ENCODE data around the gene RFX2. TPM values are rescaled to one million over a fixed set of nuclear protein-coding genes. Genes with fewer than 3 reads are reported as not detected.

The RFX2 gene
- total and polyA plus RNA-seq, 4 donors = 0.67 to 5.1 (median 2.8) TPM

DNA sequence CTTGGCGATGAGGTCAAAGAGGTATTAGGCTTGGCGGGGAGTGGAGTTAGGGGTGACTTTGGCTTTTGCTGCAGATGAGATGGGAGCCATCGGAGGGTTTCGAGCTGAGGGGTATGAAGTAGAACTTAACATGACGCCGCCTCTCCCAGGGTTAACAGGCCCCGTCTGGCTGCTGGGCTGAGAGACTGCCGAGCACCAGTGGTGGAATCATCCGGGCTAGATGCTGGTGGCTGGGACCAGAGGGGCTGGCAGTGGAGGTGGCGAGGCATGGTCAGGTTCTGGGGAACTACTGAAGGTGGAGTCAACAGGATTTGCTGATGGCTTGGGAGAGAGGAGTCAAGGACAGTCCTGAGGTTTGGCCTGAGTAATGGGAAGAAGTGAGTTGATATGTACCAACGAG, 4.9 kb downstream of the RFX2 start:
- Histone ChIP-seq H3K9me3 (ENCODE audit: control insufficient read depth in 4 of 4, low read length in 3 of 4) (no peaks in the 10 kb centered on the region), H3K4me1 (ENCODE audit: control insufficient read depth in 4 of 4, insufficient read depth in 4 of 4, low read length in 3 of 4) (peaks cover 7 to 29% (median 27%) of the 10 kb centered on the region in 4 donors), H3K27ac (ENCODE audit: low read depth in 1 of 2, low read length in 2 of 2) (no peak overlapping the region), H3K36me3 (ENCODE audit: control insufficient read depth in 4 of 4, insufficient read depth in 3 of 4, low read depth in 1 of 4, low read length in 3 of 4) (no peaks in the 10 kb centered on the region), H3K9ac (ENCODE audit: low read depth in 1 of 2, low read length in 2 of 2) (no peak overlapping the region), H3K4me3 (ENCODE audit: low read depth in 1 of 3, low read length in 3 of 3) (no peak overlapping the region), H3K27me3 (ENCODE audit: control insufficient read depth in 4 of 4, insufficient read depth in 4 of 4, low read length in 3 of 4) (no peaks in the 10 kb centered on the region)
- DNase-seq (ENCODE audit: low spot score) = no peak
- TF ChIP-seq JUND (IDR thresholded peaks at IDR 0.05) = no peak
- no peak for TF ChIP-seq TAF1 (conservative IDR thresholded peaks at IDR 0.05)
- TF ChIP-seq HNF4G (IDR thresholded peaks at IDR 0.05) = no peak
- TF ChIP-seq HNF4A (conservative IDR thresholded peaks at IDR 0.05) = no peak
- no peak for TF ChIP-seq RXRA (IDR thresholded peaks at IDR 0.05)
- TF ChIP-seq, protein P1, sequence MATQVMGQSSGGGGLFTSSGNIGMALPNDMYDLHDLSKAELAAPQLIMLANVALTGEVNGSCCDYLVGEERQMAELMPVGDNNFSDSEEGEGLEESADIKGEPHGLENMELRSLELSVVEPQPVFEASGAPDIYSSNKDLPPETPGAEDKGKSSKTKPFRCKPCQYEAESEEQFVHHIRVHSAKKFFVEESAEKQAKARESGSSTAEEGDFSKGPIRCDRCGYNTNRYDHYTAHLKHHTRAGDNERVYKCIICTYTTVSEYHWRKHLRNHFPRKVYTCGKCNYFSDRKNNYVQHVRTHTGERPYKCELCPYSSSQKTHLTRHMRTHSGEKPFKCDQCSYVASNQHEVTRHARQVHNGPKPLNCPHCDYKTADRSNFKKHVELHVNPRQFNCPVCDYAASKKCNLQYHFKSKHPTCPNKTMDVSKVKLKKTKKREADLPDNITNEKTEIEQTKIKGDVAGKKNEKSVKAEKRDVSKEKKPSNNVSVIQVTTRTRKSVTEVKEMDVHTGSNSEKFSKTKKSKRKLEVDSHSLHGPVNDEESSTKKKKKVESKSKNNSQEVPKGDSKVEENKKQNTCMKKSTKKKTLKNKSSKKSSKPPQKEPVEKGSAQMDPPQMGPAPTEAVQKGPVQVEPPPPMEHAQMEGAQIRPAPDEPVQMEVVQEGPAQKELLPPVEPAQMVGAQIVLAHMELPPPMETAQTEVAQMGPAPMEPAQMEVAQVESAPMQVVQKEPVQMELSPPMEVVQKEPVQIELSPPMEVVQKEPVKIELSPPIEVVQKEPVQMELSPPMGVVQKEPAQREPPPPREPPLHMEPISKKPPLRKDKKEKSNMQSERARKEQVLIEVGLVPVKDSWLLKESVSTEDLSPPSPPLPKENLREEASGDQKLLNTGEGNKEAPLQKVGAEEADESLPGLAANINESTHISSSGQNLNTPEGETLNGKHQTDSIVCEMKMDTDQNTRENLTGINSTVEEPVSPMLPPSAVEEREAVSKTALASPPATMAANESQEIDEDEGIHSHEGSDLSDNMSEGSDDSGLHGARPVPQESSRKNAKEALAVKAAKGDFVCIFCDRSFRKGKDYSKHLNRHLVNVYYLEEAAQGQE (IDR thresholded peaks at IDR 0.05) = no peak
- TF ChIP-seq NR2F2 (IDR thresholded peaks at IDR 0.05) = no peak
- TF ChIP-seq FOXA1 (IDR thresholded peaks at IDR 0.05) = no peak
- TF ChIP-seq, protein P2, sequence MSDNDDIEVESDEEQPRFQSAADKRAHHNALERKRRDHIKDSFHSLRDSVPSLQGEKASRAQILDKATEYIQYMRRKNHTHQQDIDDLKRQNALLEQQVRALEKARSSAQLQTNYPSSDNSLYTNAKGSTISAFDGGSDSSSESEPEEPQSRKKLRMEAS (IDR thresholded peaks at IDR 0.05) = no peak
- TF ChIP-seq GABPA (IDR thresholded peaks at IDR 0.05 in 1 of 2, conservative IDR thresholded peaks at IDR 0.05 in 1 of 2) = no peak
- no peak for TF ChIP-seq YY1 (IDR thresholded peaks at IDR 0.05)
- no peak for TF ChIP-seq RAD21 (IDR thresholded peaks at IDR 0.05)
- TF ChIP-seq SP1 (IDR thresholded peaks at IDR 0.05) = no peak
- no peak for TF ChIP-seq ATF3 (IDR thresholded peaks at IDR 0.05)
- TF ChIP-seq EGR1 (IDR thresholded peaks at IDR 0.05; ENCODE audit: low read depth in 2 of 2) = no peak
- TF ChIP-seq FOXA2 (IDR thresholded peaks at IDR 0.05) = no peak
- TF ChIP-seq, protein P3, sequence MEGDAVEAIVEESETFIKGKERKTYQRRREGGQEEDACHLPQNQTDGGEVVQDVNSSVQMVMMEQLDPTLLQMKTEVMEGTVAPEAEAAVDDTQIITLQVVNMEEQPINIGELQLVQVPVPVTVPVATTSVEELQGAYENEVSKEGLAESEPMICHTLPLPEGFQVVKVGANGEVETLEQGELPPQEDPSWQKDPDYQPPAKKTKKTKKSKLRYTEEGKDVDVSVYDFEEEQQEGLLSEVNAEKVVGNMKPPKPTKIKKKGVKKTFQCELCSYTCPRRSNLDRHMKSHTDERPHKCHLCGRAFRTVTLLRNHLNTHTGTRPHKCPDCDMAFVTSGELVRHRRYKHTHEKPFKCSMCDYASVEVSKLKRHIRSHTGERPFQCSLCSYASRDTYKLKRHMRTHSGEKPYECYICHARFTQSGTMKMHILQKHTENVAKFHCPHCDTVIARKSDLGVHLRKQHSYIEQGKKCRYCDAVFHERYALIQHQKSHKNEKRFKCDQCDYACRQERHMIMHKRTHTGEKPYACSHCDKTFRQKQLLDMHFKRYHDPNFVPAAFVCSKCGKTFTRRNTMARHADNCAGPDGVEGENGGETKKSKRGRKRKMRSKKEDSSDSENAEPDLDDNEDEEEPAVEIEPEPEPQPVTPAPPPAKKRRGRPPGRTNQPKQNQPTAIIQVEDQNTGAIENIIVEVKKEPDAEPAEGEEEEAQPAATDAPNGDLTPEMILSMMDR (IDR thresholded peaks at IDR 0.05; ENCODE audit: low read depth, low read length, missing input control) = no peak
- 96% methylated on average over 11 of the region's 11 CpGs for WGBS

DNA sequence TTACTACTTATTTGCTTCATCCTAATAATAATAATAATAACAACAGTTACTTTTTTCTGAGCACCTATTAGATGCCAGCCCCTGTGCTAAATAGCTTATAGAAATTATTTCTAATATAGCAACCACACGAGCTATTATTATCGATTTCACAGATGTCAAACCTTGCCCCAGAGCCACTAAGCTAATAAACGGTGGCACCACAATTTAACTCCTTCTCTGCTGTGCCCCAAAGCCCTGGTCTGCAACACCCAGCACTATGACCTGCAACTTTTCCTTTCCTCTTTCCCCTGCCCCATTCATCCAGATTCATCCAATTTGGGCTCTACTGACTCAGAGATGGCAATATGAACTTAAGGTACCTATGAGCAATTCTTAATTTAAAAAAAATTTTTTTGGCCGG, 6.4 kb downstream of the RFX2 start:
- H3K9me3 ChIP-seq (ENCODE audit: control insufficient read depth in 4 of 4, low read length in 3 of 4) = no peaks in the 10 kb centered on the region
- no peak overlapping the region for H3K4me3 ChIP-seq (ENCODE audit: low read depth in 1 of 3, low read length in 3 of 3)
- H3K9ac ChIP-seq (ENCODE audit: low read depth in 1 of 2, low read length in 2 of 2) = no peak overlapping the region
- WGBS = 49% methylated on average over 4 of the region's 4 CpGs
- H3K36me3 ChIP-seq (ENCODE audit: control insufficient read depth in 4 of 4, insufficient read depth in 3 of 4, low read depth in 1 of 4, low read length in 3 of 4) = no peaks in the 10 kb centered on the region
- H3K4me1 ChIP-seq (ENCODE audit: control insufficient read depth in 4 of 4, insufficient read depth in 4 of 4, low read length in 3 of 4) = peaks cover 0 to 22% (median 20%) of the 10 kb centered on the region in 4 donors
- peak overlapping the region in 1 of 2 donors; percentile 42 for H3K27ac ChIP-seq (ENCODE audit: low read depth in 1 of 2, low read length in 2 of 2)
- H3K27me3 ChIP-seq (ENCODE audit: control insufficient read depth in 4 of 4, insufficient read depth in 4 of 4, low read length in 3 of 4) = no peaks in the 10 kb centered on the region
- DNase-seq (ENCODE audit: low spot score) = no peak
- TF ChIP-seq RXRA (IDR thresholded peaks at IDR 0.05) = peak in 1 of 2 donors; percentile 15
- no peak for TF ChIP-seq JUND (IDR thresholded peaks at IDR 0.05)
- TF ChIP-seq, protein P3 (IDR thresholded peaks at IDR 0.05; ENCODE audit: low read depth, low read length, missing input control) = no peak
- TF ChIP-seq, protein P4, sequence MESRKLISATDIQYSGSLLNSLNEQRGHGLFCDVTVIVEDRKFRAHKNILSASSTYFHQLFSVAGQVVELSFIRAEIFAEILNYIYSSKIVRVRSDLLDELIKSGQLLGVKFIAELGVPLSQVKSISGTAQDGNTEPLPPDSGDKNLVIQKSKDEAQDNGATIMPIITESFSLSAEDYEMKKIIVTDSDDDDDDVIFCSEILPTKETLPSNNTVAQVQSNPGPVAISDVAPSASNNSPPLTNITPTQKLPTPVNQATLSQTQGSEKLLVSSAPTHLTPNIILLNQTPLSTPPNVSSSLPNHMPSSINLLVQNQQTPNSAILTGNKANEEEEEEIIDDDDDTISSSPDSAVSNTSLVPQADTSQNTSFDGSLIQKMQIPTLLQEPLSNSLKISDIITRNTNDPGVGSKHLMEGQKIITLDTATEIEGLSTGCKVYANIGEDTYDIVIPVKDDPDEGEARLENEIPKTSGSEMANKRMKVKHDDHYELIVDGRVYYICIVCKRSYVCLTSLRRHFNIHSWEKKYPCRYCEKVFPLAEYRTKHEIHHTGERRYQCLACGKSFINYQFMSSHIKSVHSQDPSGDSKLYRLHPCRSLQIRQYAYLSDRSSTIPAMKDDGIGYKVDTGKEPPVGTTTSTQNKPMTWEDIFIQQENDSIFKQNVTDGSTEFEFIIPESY (IDR thresholded peaks at IDR 0.05) = no peak
- TF ChIP-seq GABPA (IDR thresholded peaks at IDR 0.05 in 1 of 2, conservative IDR thresholded peaks at IDR 0.05 in 1 of 2) = no peak
- TF ChIP-seq RAD21 (IDR thresholded peaks at IDR 0.05) = peak in 1 of 2 donors; percentile 18
- TF ChIP-seq SP1 (IDR thresholded peaks at IDR 0.05) = peak; percentile 18
- TF ChIP-seq EGR1 (IDR thresholded peaks at IDR 0.05; ENCODE audit: low read depth in 2 of 2) = no peak
- TF ChIP-seq, protein P1 (IDR thresholded peaks at IDR 0.05) = no peak
- TF ChIP-seq TAF1 (conservative IDR thresholded peaks at IDR 0.05) = no peak
